ENCODE measurements around the gene CTNNA1. TPM values are rescaled to one million over a fixed set of nuclear protein-coding genes. Genes with fewer than 3 reads are reported as not detected.

The CTNNA1 gene
- total RNA-seq, 4 donors from 2014 or later, result 239 to 305 (median 277) TPM

DNA sequence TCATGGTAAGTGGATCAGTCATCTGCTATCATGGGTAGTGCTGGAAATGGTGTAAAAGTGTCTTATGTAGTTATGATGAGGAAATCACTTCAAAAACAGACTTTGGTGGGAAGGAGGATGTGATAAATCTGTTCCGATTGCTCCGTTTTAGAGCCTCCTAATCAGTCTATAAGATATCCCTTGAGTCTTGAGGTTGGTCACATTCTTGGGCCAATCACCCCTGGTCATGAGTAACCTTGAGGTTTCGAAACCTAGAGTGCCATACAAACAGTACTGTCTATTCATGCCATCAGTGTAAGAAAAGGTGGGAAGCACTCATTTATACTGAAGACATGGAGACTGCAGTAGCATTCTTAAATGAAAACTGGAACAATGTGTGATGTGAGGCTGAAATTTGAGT is 76.1 kb downstream of the CTNNA1 start:
- no peak for TF ChIP-seq CTCF (IDR thresholded peaks at IDR 0.05; ENCODE audit: low read depth)

DNA sequence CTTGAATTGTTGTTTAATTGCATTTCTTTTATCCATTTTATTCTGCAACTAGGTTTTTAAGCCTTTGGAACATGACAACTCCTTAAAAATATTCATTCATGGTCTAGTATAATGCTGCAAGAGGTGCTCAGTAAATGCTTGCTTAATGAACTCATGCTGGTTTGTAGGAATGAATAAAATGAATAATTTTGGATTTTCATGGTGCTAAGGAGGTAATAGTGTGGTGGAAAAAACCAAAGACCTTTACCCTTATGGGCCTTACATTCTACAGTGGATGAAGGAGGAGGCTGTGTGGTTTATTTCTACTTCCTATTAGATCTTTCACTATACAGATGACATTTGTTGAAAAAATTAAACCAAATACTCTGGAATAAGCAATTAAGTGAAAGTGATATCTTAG is 78.5 kb downstream of the CTNNA1 start:
- TF ChIP-seq CTCF (IDR thresholded peaks at IDR 0.05; ENCODE audit: low read depth), result no peak

GRCh38 chr5:138832218-138832617 is 79.0 kb downstream of the CTNNA1 start:
- no peak for TF ChIP-seq CTCF (IDR thresholded peaks at IDR 0.05; ENCODE audit: low read depth)

DNA sequence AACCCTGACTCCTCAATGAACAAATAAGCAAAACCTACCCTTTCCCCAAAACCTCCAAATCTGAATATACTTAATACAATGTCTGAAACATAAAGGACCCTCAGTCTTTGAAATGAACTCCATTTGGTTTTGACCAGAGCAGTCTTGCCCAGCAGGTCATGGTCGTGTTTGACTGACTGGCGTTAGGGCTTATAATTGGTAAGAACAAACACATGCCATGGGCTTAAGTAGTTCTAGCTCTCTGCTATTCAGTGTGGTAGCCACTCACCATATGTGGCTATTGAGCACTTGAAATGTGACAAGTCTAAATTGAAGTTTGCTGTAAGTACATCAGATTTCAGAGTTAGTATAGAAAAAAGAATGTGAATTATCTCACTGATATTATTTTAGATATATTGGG is 79.9 kb downstream of the CTNNA1 start:
- no peak for TF ChIP-seq CTCF (IDR thresholded peaks at IDR 0.05; ENCODE audit: low read depth)

DNA sequence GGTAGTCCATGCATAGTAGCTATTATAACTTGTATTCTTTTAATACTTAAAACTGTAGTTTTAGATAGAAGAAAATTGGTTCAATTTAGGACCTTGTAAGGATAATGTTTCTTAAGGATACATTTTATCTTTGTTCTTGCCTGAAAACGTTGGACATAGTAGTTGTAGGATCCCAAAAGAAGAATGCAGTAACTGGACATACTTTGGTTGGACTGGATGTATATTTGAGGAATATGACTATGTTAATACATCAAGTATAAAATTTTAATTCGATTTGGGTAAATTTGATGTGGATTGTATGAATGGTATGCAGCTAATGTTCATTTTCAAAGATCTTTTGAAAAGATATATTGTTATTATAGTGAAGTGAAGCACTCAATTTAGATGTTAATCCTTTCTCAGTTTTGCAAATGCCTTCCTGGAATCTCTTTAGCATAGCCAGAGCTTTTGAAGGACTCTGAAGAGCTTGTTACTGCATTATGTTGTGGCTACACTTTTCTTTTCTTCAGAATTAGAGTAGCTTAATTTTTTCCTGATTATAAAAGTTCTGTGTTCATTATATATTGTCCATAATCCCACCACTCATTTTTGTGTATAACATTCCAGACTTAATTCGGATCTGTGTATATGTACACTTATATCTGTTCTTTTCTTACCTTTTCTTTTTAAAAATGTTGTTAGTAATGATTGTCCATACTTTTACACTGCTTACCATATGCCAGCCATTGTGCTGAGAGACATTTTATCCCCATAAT is 80.7 kb downstream of the CTNNA1 start:
- TF ChIP-seq CTCF (IDR thresholded peaks at IDR 0.05; ENCODE audit: low read depth), result no peak

- TF ChIP-seq CTCF (IDR thresholded peaks at IDR 0.05; ENCODE audit: low read depth), result no peak
These were observed 83.9 kb downstream of the CTNNA1 start for GRCh38 chr5:138837160-138837559.

DNA sequence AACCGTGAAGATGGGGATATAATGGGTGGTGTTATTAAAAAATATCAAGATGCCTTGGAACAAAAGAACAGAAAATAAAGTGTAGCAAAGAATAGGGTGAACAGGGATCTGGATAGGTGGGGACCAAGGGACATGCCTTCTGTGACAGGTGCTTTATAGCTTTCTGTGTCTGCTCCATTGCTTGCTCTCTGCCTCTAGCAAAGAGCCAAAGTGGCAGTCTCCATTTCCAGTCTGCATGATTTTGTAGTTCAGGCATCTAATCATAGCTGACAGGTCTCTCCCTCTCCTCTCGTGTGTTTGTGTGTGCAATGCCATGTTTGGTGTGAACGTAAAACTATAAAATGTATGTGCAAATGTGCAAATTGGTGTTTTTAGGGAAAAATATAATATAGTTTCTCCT is 86.9 kb downstream of the CTNNA1 start:
- TF ChIP-seq CTCF (IDR thresholded peaks at IDR 0.05; ENCODE audit: low read depth), result no peak
